ENCODE data around the gene TOMM6.

GRCh38 chr6:41759106-41759904 lies 28.2 kb upstream of the TOMM6 start:
- TF ChIP-seq CTCF (IDR thresholded peaks at IDR 0.05): no peak
- no peak for TF ChIP-seq POLR2A (IDR thresholded peaks at IDR 0.05)

Measured in esophagus squamous epithelium (tissue), 4 donors.